ENCODE measurements around the gene JAZF1.

The JAZF1 gene

GRCh38 chr7:28190077-28190710 is 9.6 kb upstream of the JAZF1 start:
- no peaks in the 10 kb centered on the region for H3K9me3 ChIP-seq (replicated peaks; ENCODE audit: low read length)
- H3K4me3 ChIP-seq (ENCODE audit: low read length) = no peak overlapping the region
- H3K36me3 ChIP-seq (ENCODE audit: insufficient read depth, low read length) = no peaks in the 10 kb centered on the region
- H3K27me3 ChIP-seq (ENCODE audit: control insufficient read depth, insufficient read depth, low read length) = no peaks in the 10 kb centered on the region
- no peak overlapping the region for H3K9ac ChIP-seq (ENCODE audit: low read depth, low read length)
- H3K4me2 ChIP-seq (ENCODE audit: low read length) = no peak overlapping the region
- peaks cover 4% of the 10 kb centered on the region for H3K4me1 ChIP-seq (ENCODE audit: control insufficient read depth, insufficient read depth, low read length)

GRCh38 chr7:28187012-28187411 is 6.4 kb upstream of the JAZF1 start:
- Histone ChIP-seq H3K4me2 (ENCODE audit: low read length) (no peak overlapping the region), H3K4me1 (ENCODE audit: control insufficient read depth, insufficient read depth, low read length) (peaks cover 14% of the 10 kb centered on the region), H3K9ac (ENCODE audit: low read depth, low read length) (no peak overlapping the region), H3K36me3 (ENCODE audit: insufficient read depth, low read length) (no peaks in the 10 kb centered on the region), H3K9me3 (replicated peaks; ENCODE audit: low read length) (no peaks in the 10 kb centered on the region), H3K27me3 (ENCODE audit: control insufficient read depth, insufficient read depth, low read length) (no peaks in the 10 kb centered on the region), H3K4me3 (ENCODE audit: low read length) (no peak overlapping the region)

- H3K27me3 ChIP-seq (ENCODE audit: control insufficient read depth, insufficient read depth, low read length) = no peaks in the 10 kb centered on the region
- peaks cover 25% of the 10 kb centered on the region for H3K4me1 ChIP-seq (ENCODE audit: control insufficient read depth, insufficient read depth, low read length)
- H3K9me3 ChIP-seq (replicated peaks; ENCODE audit: low read length) = no peaks in the 10 kb centered on the region
- H3K9ac ChIP-seq (ENCODE audit: low read depth, low read length) = no peak overlapping the region
- H3K4me2 ChIP-seq (ENCODE audit: low read length) = peak overlapping the region; percentile 10
- H3K36me3 ChIP-seq (ENCODE audit: insufficient read depth, low read length) = no peaks in the 10 kb centered on the region
- H3K4me3 ChIP-seq (ENCODE audit: low read length) = no peak overlapping the region
These were observed 3.0 kb upstream of the JAZF1 start for GRCh38 chr7:28183627-28184026.

- H3K4me3 ChIP-seq (ENCODE audit: low read length) = no peak overlapping the region
- H3K9ac ChIP-seq (ENCODE audit: low read depth, low read length) = no peak overlapping the region
- no peaks in the 10 kb centered on the region for H3K36me3 ChIP-seq (ENCODE audit: insufficient read depth, low read length)
- no peaks in the 10 kb centered on the region for H3K27me3 ChIP-seq (ENCODE audit: control insufficient read depth, insufficient read depth, low read length)
- H3K4me1 ChIP-seq (ENCODE audit: control insufficient read depth, insufficient read depth, low read length) = peaks cover 27% of the 10 kb centered on the region
- no peaks in the 10 kb centered on the region for H3K9me3 ChIP-seq (replicated peaks; ENCODE audit: low read length)
- H3K4me2 ChIP-seq (ENCODE audit: low read length) = no peak overlapping the region
These were observed 1.5 kb upstream of the JAZF1 start for GRCh38 chr7:28182071-28182471.

DNA sequence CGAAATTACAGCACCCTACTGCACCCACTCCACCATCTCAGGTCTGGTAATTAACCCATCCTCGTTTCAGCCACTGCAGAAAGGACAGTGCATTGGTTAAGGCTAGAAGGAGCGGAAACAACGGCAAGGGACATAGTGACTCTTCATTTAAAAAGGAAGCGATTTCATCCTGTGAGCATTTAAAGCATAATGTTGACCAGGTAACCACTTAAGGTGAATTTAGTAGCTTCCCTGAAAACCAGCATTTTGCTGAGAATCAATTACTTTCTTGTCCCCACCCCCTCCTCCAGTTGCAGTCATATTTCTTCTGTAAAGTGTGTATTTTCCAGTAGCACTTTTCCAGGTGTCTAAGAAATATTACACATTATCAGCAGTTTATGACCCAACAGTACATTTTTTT is 821 bp upstream of the JAZF1 start:
- no peaks in the 10 kb centered on the region for H3K9me3 ChIP-seq (replicated peaks; ENCODE audit: low read length)
- H3K9ac ChIP-seq (ENCODE audit: low read depth, low read length) = no peak overlapping the region
- no peaks in the 10 kb centered on the region for H3K36me3 ChIP-seq (ENCODE audit: insufficient read depth, low read length)
- no peaks in the 10 kb centered on the region for H3K27me3 ChIP-seq (ENCODE audit: control insufficient read depth, insufficient read depth, low read length)
- no peak overlapping the region for H3K4me2 ChIP-seq (ENCODE audit: low read length)
- H3K4me1 ChIP-seq (ENCODE audit: control insufficient read depth, insufficient read depth, low read length) = peaks cover 27% of the 10 kb centered on the region
- no peak overlapping the region for H3K4me3 ChIP-seq (ENCODE audit: low read length)

DNA sequence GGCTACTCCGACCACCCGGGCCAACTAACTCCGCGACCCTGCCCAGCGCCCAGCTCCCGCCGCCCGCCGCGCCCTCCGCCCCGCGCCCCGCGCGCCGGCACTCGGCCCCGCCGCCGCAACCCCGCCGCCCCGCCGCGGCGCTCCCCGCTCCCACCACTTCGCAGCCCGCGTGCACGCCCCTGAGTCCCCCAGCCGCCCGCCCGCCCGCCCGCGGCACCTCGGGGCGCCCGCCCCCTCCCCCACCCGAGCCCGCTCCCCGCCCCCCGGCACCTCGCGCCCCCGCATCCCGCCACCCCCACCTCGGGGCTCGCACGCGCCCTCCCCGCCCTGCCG is 598 bp downstream of the JAZF1 start:
- no peaks in the 10 kb centered on the region for H3K36me3 ChIP-seq (ENCODE audit: insufficient read depth, low read length)
- H3K9me3 ChIP-seq (replicated peaks; ENCODE audit: low read length) = no peaks in the 10 kb centered on the region
- no peak overlapping the region for H3K4me2 ChIP-seq (ENCODE audit: low read length)
- no peaks in the 10 kb centered on the region for H3K27me3 ChIP-seq (ENCODE audit: control insufficient read depth, insufficient read depth, low read length)
- H3K9ac ChIP-seq (ENCODE audit: low read depth, low read length) = no peak overlapping the region
- H3K4me1 ChIP-seq (ENCODE audit: control insufficient read depth, insufficient read depth, low read length) = peaks cover 27% of the 10 kb centered on the region
- peak overlapping the region; percentile 83 for H3K4me3 ChIP-seq (ENCODE audit: low read length)

- Histone ChIP-seq H3K4me1 (ENCODE audit: control insufficient read depth, insufficient read depth, low read length) (peaks cover 25% of the 10 kb centered on the region), H3K9me3 (replicated peaks; ENCODE audit: low read length) (no peaks in the 10 kb centered on the region), H3K4me2 (ENCODE audit: low read length) (peak overlapping the region; percentile 97), H3K27me3 (ENCODE audit: control insufficient read depth, insufficient read depth, low read length) (no peaks in the 10 kb centered on the region), H3K36me3 (ENCODE audit: insufficient read depth, low read length) (no peaks in the 10 kb centered on the region), H3K9ac (ENCODE audit: low read depth, low read length) (peak overlapping the region; percentile 84), H3K4me3 (ENCODE audit: low read length) (peak overlapping the region; percentile 83)
These were observed 1.2 kb downstream of the JAZF1 start for GRCh38 chr7:28179120-28180030.

DNA sequence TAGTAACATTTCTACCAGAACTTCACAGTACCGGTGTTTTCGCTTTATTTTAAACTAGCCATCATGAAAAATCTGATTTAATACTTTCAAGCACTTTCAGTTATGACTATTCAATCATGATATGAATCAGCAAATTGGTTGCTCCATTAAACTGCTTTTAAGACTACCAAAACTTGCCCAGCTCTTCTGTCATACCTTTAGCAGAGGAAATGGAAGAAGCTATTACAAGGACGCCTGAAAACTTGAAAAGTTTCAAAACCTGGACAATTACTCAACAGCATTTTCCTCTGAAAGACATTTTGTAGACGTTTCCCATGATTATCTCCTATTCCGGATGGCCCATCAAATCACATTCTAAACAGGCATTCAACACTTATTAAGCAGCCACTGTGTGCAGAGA is 2.0 kb downstream of the JAZF1 start:
- H3K9me3 ChIP-seq (replicated peaks; ENCODE audit: low read length) = no peaks in the 10 kb centered on the region
- no peaks in the 10 kb centered on the region for H3K27me3 ChIP-seq (ENCODE audit: control insufficient read depth, insufficient read depth, low read length)
- H3K9ac ChIP-seq (ENCODE audit: low read depth, low read length) = peak overlapping the region; percentile 84
- no peaks in the 10 kb centered on the region for H3K36me3 ChIP-seq (ENCODE audit: insufficient read depth, low read length)
- peaks cover 17% of the 10 kb centered on the region for H3K4me1 ChIP-seq (ENCODE audit: control insufficient read depth, insufficient read depth, low read length)
- peak overlapping the region; percentile 97 for H3K4me2 ChIP-seq (ENCODE audit: low read length)
- H3K4me3 ChIP-seq (ENCODE audit: low read length) = peak overlapping the region; percentile 83

- no peaks in the 10 kb centered on the region for H3K27me3 ChIP-seq (ENCODE audit: control insufficient read depth, insufficient read depth, low read length)
- H3K9me3 ChIP-seq (replicated peaks; ENCODE audit: low read length) = no peaks in the 10 kb centered on the region
- no peak overlapping the region for H3K4me2 ChIP-seq (ENCODE audit: low read length)
- H3K36me3 ChIP-seq (ENCODE audit: insufficient read depth, low read length) = no peaks in the 10 kb centered on the region
- H3K9ac ChIP-seq (ENCODE audit: low read depth, low read length) = no peak overlapping the region
- H3K4me3 ChIP-seq (ENCODE audit: low read length) = no peak overlapping the region
- H3K4me1 ChIP-seq (ENCODE audit: control insufficient read depth, insufficient read depth, low read length) = peaks cover 13% of the 10 kb centered on the region
These were observed 2.8 kb downstream of the JAZF1 start for GRCh38 chr7:28177836-28178235.

DNA sequence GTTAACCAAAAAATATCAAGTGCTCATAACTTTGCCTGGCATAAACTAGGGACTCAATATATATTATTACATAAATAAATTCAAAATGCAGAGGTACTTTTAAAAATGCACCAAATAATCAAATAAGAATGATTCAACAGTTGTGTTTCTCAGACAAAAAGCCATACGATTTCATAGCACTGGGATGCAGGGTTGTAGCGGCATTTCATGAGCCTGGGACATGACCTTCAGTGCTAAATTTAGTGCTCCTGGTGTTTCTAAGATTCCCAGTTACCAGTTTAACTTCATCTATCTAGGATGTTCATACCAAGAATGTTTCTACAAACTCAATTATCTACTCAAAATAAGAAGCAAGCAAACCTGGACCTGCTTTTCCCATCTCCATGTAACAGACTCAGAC is 4.0 kb downstream of the JAZF1 start:
- Histone ChIP-seq H3K4me2 (ENCODE audit: low read length) (no peak overlapping the region), H3K27me3 (ENCODE audit: control insufficient read depth, insufficient read depth, low read length) (no peaks in the 10 kb centered on the region), H3K9me3 (replicated peaks; ENCODE audit: low read length) (no peaks in the 10 kb centered on the region), H3K4me1 (ENCODE audit: control insufficient read depth, insufficient read depth, low read length) (peaks cover 13% of the 10 kb centered on the region), H3K4me3 (ENCODE audit: low read length) (no peak overlapping the region), H3K9ac (ENCODE audit: low read depth, low read length) (no peak overlapping the region), H3K36me3 (ENCODE audit: insufficient read depth, low read length) (no peaks in the 10 kb centered on the region)

DNA sequence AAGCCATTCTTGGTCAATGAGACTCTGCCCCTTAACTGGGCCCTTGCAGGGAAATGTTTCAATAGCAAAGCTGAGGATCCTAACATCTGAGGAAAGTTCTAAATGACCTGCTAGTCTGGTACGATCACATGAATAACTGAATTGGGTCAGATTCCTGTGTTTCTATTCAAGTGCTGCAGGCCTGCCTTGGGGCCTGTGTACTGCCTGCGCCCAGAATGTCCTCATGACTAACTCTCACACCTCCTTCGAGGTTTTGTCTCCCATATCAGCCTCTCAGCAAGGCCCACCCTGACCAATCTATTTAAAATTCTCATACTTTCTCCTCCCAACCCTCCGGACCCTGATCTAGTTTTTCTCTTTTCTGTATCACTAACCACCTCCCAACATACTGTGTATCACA is 4.4 kb downstream of the JAZF1 start:
- no peak overlapping the region for H3K4me3 ChIP-seq (ENCODE audit: low read length)
- no peak overlapping the region for H3K4me2 ChIP-seq (ENCODE audit: low read length)
- H3K9me3 ChIP-seq (replicated peaks; ENCODE audit: low read length) = no peaks in the 10 kb centered on the region
- no peaks in the 10 kb centered on the region for H3K27me3 ChIP-seq (ENCODE audit: control insufficient read depth, insufficient read depth, low read length)
- no peaks in the 10 kb centered on the region for H3K36me3 ChIP-seq (ENCODE audit: insufficient read depth, low read length)
- H3K9ac ChIP-seq (ENCODE audit: low read depth, low read length) = no peak overlapping the region
- peaks cover 13% of the 10 kb centered on the region for H3K4me1 ChIP-seq (ENCODE audit: control insufficient read depth, insufficient read depth, low read length)

Data from skeletal muscle satellite cell (primary cell).